ENCODE measurements around the gene PTK7.
"Not testable (repeated sequence)": the region's sequence is repeated elsewhere in the genome, so short reads cannot be mapped to it uniquely, and the experiment has no call there.

Gene PTK7

DNA sequence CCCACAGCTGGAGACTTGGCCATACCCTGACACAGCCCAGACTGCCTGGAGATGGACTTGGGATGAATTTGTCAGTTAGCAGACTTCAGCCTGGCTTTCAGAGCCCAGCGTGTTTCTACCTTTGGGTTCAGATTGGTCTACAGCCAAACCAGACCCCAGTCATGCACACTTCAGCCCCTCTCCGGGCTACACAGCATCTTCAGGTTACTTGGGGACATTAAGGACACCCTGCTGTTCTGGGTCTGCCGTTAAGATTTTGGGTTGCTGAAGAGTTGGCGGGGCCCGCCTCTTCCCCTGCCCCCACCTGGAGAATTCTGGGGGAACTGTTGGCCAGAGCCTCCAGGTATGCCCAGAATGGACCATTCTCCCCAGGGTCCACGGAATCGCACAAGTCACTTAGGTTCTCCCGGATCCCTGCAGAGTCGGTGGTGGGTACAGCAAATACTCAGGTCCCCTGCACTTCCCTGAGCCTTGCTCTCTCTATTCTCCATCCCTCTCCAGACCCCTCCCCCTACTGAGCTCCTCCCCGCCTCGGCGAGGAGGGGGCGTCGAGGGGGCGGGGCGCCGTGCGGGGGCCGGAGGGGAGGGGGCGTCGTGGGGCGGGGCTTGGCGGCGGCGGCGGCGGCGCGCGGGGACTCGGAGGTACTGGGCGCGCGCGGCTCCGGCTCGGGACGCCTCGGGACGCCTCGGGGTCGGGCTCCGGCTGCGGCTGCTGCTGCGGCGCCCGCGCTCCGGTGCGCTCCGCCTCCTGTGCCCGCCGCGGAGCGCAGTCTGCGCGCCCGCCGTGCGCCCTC, at the start of gene PTK7:
Gene PTK7 (plus strand): TSS at position 645 of the 794 bp plus-strand sequence. CDS start 175 bp downstream, outside the sequence.
- DNase-seq (ENCODE audit: low read depth in 2 of 2): no peak

DNA sequence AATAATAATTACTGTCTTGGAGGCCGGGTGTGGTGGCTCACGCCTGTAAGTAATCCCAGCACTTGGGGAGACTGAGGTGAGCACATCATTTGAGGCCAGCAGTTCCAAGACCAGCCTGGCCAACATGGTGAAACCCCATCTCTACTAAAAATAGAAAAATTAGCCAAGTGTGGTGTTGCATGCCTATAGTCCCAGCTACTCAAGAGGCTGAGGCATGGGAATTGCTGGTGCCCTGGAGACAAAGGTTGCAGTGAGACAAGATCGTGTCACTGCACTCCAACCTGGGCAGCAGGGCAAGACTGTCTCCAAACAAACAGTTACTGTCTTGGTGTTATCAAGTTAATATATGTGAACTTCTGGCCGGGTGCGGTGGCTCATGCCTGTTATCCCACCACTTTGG, 49.7 kb upstream of the PTK7 start:
- DNase-seq (ENCODE audit: low read depth in 2 of 2): no peak

DNA sequence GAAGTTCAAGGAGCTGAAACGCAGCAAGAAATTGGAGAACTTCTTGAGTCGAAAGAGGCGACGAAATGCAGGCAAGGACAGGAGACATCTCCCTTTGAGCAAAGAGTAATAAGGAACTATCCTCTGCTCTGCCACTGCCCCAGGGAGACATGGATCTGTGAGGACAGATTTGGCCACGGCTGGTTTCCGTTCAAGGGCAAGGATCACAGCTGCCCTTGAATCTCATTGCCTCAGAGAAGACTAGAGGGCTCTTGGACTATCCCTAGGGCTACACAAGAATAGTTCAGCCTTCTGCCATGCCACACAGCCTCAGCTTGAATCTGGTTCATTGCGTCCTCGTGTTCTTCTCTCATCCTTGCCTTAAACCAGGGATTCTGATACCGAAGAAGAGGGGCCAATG, 47.0 kb upstream of the PTK7 start:
- no peak for DNase-seq (ENCODE audit: low read depth in 2 of 2)

DNA sequence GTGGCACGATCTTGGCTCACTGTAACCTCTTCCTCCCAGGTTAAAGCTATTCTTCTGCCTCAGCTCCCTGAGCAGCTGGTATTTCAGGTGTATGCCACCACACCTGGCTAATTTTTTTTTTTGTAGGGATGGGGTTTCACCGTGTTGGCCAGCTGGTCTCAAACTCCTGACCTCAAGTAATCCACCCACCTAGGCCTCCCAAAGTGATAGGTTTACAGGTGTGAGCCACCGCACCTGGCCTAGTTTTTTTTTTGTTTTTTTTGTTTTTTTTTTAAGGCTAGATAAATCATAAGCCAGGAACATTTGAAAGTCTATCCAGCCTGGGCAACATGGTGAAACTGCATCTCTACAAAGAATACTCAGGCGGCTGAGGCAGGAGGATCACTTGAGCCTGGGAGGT, 43.8 kb upstream of the PTK7 start:
- no peak for DNase-seq (ENCODE audit: low read depth in 2 of 2)

GRCh38 chr6:43033496-43034189, 42.5 kb upstream of the PTK7 start:
- no peak for DNase-seq (ENCODE audit: low read depth in 2 of 2)

DNA sequence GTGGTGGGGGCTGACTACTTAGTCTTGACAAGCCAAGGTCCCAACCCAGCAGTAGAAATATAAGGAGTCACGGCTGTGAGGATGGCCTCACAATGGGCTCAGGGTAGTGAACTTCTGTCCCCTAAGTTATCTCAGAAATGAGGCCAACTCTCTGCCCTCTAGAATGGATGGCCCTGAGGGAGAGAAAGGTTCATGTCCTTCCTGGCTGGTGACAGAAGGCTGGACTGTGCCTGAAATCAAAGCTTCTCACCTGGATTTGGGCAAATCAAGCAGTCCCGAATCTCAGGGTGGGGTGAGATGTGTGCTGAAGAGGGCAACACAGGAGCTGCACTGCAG, 42.0 kb upstream of the PTK7 start:
- DNase-seq (ENCODE audit: low read depth in 2 of 2): no peak

DNA sequence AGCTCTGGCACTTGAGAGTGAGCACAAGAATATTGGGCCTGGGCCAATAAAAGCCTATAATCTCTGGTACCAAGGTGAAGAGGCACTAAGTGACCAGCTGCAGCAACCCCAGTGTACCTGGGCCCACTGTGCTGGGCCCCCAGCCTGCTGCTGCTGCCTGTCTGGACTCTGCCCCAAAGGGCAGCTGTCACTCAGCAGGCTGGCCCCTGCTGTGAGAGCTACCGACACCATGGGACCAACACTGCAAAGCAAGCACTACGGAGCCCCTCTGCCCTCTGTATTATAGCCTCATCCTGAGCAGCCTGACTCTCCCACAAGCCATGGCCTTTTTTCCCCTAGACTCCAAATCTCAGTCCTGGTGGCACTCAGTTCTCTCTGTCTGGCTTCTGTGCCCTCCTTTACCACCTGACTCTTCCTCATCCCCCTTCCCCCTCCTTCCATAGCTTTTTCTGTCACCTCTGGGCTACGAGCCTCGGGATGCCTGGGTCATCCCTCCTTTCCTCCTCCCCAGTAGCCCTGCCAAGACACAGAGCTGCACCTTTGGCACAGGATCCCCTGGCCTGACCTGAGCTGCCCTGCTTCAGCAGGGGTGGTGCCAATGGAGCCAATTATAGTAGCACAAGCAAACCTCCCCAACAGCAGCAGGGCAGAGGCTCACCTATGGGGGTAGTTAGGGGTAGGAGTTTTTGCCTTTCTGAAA, 40.5 kb upstream of the PTK7 start:
- DNase-seq (ENCODE audit: low read depth in 2 of 2): no peak

GRCh38 chr6:43036712-43037111, 39.4 kb upstream of the PTK7 start:
- DNase-seq (ENCODE audit: low read depth in 2 of 2): no peak

- no peak for DNase-seq (ENCODE audit: low read depth in 2 of 2)
Observed at GRCh38 chr6:43037197-43037596, 38.9 kb upstream of the PTK7 start.

DNA sequence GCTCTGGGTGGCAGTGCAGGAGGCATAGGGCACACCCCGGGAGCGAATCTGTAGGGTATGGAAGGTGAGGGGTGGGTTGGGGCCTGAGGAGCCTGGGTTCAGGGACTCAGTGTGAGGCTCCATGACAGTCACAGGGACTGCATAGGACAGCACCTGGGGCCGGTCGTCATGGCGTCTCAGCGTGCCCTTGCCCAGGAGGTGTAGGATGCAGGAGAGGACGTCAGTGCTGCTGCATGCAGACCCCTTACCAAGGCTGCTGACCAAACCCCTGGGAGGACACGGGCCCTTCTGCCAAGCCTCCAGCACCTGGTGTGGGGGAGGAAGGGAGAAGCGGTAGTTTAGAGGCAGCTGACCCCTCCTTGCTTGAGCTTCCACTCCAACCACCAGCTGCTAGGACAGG, 38.4 kb upstream of the PTK7 start:
- no peak for DNase-seq (ENCODE audit: low read depth in 2 of 2)

DNA sequence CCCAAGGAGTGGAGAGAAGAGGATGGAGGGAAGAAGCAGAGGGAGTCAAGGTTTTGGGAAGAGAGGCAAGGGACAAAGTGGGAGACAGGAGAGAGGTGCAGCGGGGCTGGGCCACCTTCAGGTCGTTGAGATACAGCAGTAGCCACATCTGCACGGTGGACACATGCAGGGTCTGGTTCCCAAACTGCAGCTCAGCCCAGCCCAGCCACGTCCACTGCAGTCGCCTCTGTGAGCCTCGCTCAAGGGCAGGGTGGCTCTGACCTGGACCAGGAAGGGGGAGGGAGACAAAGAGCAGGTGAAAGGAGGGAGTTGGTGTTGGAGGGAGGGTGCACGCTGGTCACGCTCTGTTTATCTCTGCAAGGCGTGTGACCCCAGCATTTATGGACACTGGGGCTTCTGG, 37.4 kb upstream of the PTK7 start:
- no peak for DNase-seq (ENCODE audit: low read depth in 2 of 2)

- no peak for DNase-seq (ENCODE audit: low read depth in 2 of 2)
Observed at GRCh38 chr6:43040542-43041257, 35.4 kb upstream of the PTK7 start.

GRCh38 chr6:43041475-43041874, 34.6 kb upstream of the PTK7 start:
- not testable (repeated sequence) for DNase-seq (ENCODE audit: low read depth in 2 of 2)

DNA sequence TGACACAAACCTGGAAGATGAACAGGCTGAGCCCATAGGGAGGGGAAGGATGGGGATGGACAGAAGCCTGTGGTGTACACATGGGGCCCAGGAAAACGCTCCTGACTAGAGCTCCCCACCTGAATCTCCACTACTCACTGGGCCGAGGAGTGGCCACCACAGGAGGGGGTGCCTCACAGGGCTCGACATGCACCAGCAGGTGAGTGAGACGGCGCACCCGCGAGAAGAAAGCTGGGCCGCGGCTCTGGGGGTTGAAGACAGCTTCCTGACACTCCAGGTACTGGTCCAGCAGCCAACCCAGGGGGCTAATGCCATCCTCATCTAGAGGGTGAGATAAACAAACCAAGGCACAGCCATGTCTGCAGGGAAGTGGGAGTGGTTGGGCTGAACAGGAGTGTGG, 32.8 kb upstream of the PTK7 start:
- no peak for DNase-seq (ENCODE audit: low read depth in 2 of 2)

- no peak for DNase-seq (ENCODE audit: low read depth in 2 of 2)
Observed at GRCh38 chr6:43045371-43045930, 30.7 kb upstream of the PTK7 start.

DNA sequence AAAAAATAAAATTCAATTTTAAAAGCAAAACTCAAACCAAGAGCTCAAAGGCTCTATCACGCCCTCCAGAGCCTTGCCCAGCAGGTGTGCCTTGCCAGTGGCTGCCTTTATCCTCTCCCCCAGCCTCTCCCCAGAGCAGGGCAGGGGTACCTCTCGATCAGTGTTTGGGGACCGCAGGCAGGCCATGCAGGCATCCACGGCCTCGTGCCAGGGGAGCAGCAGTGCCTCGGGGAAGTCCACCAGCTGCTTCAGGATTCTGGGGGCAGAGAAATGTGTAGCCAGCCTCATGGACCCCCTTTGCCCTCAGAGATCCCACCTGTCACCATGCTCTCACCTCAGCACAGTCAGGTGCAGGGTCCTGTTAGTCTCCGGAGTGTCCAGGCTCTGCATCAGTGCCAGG, 28.1 kb upstream of the PTK7 start:
- DNase-seq (ENCODE audit: low read depth in 2 of 2): no peak

GRCh38 chr6:43050981-43051380, 25.1 kb upstream of the PTK7 start:
- DNase-seq (ENCODE audit: low read depth in 2 of 2): no peak

DNA sequence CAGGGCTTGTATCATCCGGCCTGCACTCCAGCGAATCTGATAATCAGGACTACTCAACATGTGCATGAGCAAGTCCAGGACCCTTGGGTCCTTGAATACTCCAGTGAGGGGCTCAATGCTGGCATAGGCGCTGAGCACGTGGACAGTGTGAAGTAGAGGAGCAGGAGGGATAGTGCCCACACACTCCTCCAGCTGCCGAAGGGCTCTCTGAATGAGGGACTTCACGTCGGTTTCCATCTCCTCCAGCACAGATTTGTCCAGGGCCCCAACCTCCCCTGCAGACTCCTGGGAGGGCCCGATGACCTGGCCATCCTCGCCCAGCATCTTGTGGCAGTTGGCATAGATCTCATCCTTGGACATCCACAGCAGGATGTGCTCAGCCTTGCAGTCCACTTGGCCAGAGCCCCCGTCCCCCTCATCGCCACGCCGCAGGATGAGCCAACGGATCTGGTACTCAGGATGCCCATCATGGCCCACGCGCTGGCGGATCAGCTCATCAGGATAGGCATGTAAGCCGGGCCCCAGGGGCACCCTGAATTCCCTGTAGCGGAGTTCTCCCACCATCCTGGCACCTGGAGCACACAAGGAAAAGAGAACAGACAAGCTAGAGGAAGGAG, 23.8 kb upstream of the PTK7 start:
- DNase-seq (ENCODE audit: low read depth in 2 of 2): no peak

DNA sequence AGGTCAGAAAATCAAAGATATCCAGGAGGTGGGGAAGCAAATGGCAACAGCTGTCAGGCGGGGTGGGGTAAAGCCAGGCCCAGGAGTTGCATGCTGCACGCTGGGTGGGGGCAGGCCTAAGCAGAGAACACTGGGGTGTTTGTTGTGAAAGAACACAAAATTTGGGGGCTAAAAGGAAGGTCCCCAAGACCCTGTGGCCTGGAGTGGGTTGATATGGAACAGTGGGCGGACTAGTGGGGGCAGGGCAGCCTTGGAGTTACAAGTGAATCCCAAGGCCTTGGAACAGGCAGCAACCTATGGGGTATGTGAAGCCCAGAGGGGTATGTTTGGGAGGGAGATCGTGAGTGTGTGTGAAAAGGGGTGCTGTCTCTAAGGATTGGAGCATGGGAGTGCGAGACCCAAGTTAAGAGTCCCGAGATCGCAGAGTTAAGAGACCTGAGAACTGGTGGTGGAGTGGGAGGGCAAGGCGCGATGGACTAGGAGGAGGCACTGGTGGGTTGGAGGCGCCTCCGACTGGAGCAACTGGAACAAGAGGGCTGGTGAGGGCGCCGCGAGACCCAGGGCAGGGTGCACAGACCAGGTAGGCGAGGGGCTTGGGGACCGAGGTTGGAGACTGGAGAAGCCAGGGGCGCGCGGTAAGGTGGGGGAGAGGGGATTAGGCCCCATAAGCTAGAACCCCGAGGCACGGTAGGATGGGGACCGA, 23.1 kb upstream of the PTK7 start:
- DNase-seq (ENCODE audit: low read depth in 2 of 2): no peak

DNA sequence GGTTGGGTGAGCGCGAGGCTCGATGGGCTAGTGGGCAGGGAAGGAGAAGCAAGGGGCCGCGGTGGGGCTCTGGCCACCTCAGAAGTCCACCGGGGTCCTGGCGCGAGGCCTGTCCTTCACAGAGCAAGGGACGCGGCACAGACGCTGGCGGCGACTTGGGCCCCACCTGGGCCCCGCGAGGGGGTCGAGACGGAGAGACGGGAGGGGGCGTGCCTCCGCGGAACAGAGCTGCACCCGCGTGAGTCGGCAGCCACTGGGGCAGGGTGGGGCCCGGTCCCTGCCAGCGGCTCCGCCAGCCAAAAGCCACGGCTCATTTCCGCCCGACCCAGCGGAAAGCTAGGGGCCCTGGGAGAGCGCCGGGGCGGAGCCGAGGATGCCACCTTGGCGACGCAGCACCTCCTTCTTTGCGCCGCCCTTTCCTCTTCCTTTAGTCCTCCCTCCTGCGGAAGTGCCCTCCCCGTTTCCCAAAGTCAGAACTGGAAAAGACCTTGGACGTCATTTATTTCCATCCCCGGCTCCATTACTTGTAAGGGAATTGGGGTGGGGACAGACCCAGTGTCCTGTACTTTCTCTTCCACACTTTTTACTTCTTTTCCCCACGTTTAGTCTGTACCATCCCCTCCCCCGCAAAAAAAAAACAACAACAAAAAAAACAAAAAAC, 22.4 kb upstream of the PTK7 start, which contains the start of gene CUL7:
Gene CUL7 (minus strand): TSS at position 307 of the 661 bp plus-strand sequence. CDS start 1,063 bp downstream, outside the sequence.
- DNase-seq (ENCODE audit: low read depth in 2 of 2): peak; percentile 87
